GM13977 (cell line): Measurements from ENCODE around the gene PDIA2.

Experiments used
- DNase-seq: peaks from one replicate; pipeline ENCODE4 v3.0.0; 2012; ENCODE audit warnings: low spot score
- CTCF ChIP-seq: IDR thresholded peaks from 2 replicates; pipeline ENCODE4 v1.5.1; 2012; ENCODE audit warnings: mild to moderate bottlenecking, control low read depth; ENCODE audit not compliant: insufficient read depth; ENCODE audit errors: extremely low read depth, missing control alignments
- in situ Hi-C: fragments of 300-500 bp; cut with MboI; formaldehyde crosslinking; loops from one replicate; pipeline ENCODE4 v1.12.0; 2022; ENCODE audit warnings: low sequenced_read_pairs, low pct_unique_long_range_greater_than_20kb, mixed read lengths, inconsistent platforms; ENCODE audit not compliant: unreplicated experiment

The PDIA2 gene

GRCh38 chr16:285146-286055 lies 2.4 kb downstream of the PDIA2 start:
- DNase-seq = peak; percentile 71
- no peak for TF ChIP-seq CTCF
- in situ Hi-C loops = no loop called here

GRCh38 chr16:286491-287297 lies 3.7 kb downstream of the PDIA2 start:
- no peak for TF ChIP-seq CTCF
- DNase-seq = no peak
- in situ Hi-C loops = no loop called here

- no peak for TF ChIP-seq CTCF
Measured at GRCh38 chr16:287298-287811, 4.4 kb downstream of the PDIA2 start.

GRCh38 chr16:287981-288920 lies 5.3 kb downstream of the PDIA2 start:
- no peak for TF ChIP-seq CTCF
- no peak for DNase-seq
- in situ Hi-C loops = no loop called here

More at GRCh38 chr16:287298-287811, 4.4 kb downstream of the PDIA2 start:
- no peak for DNase-seq
- in situ Hi-C loops = no loop called here

- TF ChIP-seq CTCF = no peak
- no peak for DNase-seq
- in situ Hi-C loops = no loop called here
Measured at GRCh38 chr16:289395-289997, 6.5 kb downstream of the PDIA2 start.
